GM23338 (cell line): Measurements from ENCODE around the gene BEGAIN. TPM values are rescaled to one million over a fixed set of nuclear protein-coding genes. Genes with fewer than 3 reads are reported as not detected.

Experiments
- ATAC-seq: fragments of 200-7000 bp; cut with Tn5 transposase; 3 replicates; pipeline ENCODE4 v1.9.1; 2020
- DNase-seq: peaks from one replicate; pipeline ENCODE4 v3.0.0-alpha.2; 2015; ENCODE audit warnings: low spot score
- H2AFZ ChIP-seq: fragments of 200-600 bp; sonication (generic); 2 replicates; pipeline ENCODE4 v1.8.0; 2016; ENCODE audit warnings: antibody characterized with exemption, mild to moderate bottlenecking, moderate library complexity
- H3F3A ChIP-seq: fragments of 200-600 bp; sonication (generic); replicated peaks from 2 replicates; pipeline ENCODE4 v1.8.0; 2017; ENCODE audit warnings: antibody characterized with exemption, mixed run types, low read depth
- H3K27ac ChIP-seq: fragments of 200-600 bp; sonication (generic); 2 replicates; pipeline ENCODE4 v1.6.1; 2016; ENCODE audit warnings: low read depth
- H3K27me3 ChIP-seq: fragments of 200-600 bp; sonication (generic); 2 replicates; pipeline ENCODE4 v1.8.0; 2016; ENCODE audit warnings: mild to moderate bottlenecking, mixed run types, moderate library complexity; ENCODE audit not compliant: insufficient read depth
- H3K36me3 ChIP-seq: fragments of 200-600 bp; sonication (generic); 2 replicates; pipeline ENCODE4 v1.8.0; 2016; ENCODE audit warnings: mild to moderate bottlenecking; ENCODE audit not compliant: insufficient read depth
- H3K4me1 ChIP-seq: fragments of 200-600 bp; sonication (generic); 2 replicates; pipeline ENCODE4 v1.8.0; 2016; ENCODE audit warnings: mild to moderate bottlenecking, moderate library complexity; ENCODE audit not compliant: insufficient read depth
- H3K4me2 ChIP-seq: fragments of 200-600 bp; sonication (generic); 2 replicates; pipeline ENCODE4 v1.7.1; 2017; ENCODE audit warnings: mixed run types
- H3K4me3 ChIP-seq: fragments of 200-600 bp; sonication (generic); 2 replicates; pipeline ENCODE4 v1.6.1; 2016; ENCODE audit warnings: mixed run types
- H3K79me2 ChIP-seq: fragments of 200-600 bp; sonication (generic); replicated peaks from 2 replicates; pipeline ENCODE4 v1.8.0; 2017; ENCODE audit warnings: mild to moderate bottlenecking; ENCODE audit not compliant: insufficient read depth
- H3K9me2 ChIP-seq: fragments of 200-600 bp; sonication (generic); 2 replicates; pipeline ENCODE4 v1.8.0; 2017; ENCODE audit not compliant: insufficient read depth
- H4K20me1 ChIP-seq: fragments of 200-600 bp; sonication (generic); replicated peaks from 2 replicates; pipeline ENCODE4 v1.8.0; 2017; ENCODE audit warnings: mild to moderate bottlenecking; ENCODE audit not compliant: insufficient read depth
- H3K27ac Mint-ChIP-seq: 2 replicates; pipeline ENCODE4 v1.8.0; 2020; ENCODE audit warnings: inconsistent platforms, mild to moderate bottlenecking, moderate library complexity, mixed read lengths
- H3K27me3 Mint-ChIP-seq: 3 replicates; pipeline ENCODE4 v1.8.0; 2022; ENCODE audit warnings: low read depth, mild to moderate bottlenecking, moderate library complexity, mixed read lengths, inconsistent platforms; ENCODE audit not compliant: insufficient read depth, poor library complexity
- H3K36me3 Mint-ChIP-seq: 3 replicates; pipeline ENCODE4 v1.8.0; 2021; ENCODE audit warnings: low read depth, mild to moderate bottlenecking, inconsistent platforms, moderate library complexity, mixed read lengths
- H3K4me1 Mint-ChIP-seq: 3 replicates; pipeline ENCODE4 v1.8.0; 2020; ENCODE audit warnings: mild to moderate bottlenecking, inconsistent platforms, mixed read lengths
- H3K4me3 Mint-ChIP-seq: 3 replicates; pipeline ENCODE4 v1.8.0; 2021; ENCODE audit warnings: moderate library complexity, mild to moderate bottlenecking, inconsistent platforms, mixed read lengths
- H3K9me3 Mint-ChIP-seq: 3 replicates; pipeline ENCODE4 v1.8.0; 2020; ENCODE audit warnings: moderate library complexity, mild to moderate bottlenecking, inconsistent platforms, mixed read lengths
- CREB1 ChIP-seq: fragments of 250-450 bp; sonication (Bioruptor Pico); IDR thresholded peaks from 2 replicates; pipeline ENCODE4 v1.5.0; 2020; ENCODE audit warnings: low read depth, mild to moderate bottlenecking, moderate library complexity
- CTCF ChIP-seq, 2 experiments: fragments of 200-600 bp in 1 of 2; sonication (generic) in 1 of 2; conservative IDR thresholded peaks; 2 replicates each; pipeline versions ENCODE4 v1.5.1 to v1.6.1; 2016 to 2017; ENCODE audit warnings: antibody characterized with exemption in 2 of 2, low read depth in 2 of 2, mild to moderate bottlenecking in 2 of 2, moderate library complexity in 1 of 2
- ETS1 ChIP-seq: IDR thresholded peaks from 2 replicates; pipeline ENCODE4 v1.6.1; 2016; ENCODE audit warnings: antibody characterized with exemption
- EZH2 ChIP-seq: fragments of 200-600 bp; sonication (generic); IDR thresholded peaks from one replicate; pipeline ENCODE4 v1.8.0; 2017; ENCODE audit warnings: antibody characterized with exemption, mild to moderate bottlenecking, low read depth; ENCODE audit not compliant: unreplicated experiment
- EZH2phosphoT487 ChIP-seq: fragments of 200-600 bp; sonication (generic); IDR thresholded peaks from one replicate; pipeline ENCODE4 v1.8.1; 2018; ENCODE audit warnings: antibody characterized with exemption; ENCODE audit not compliant: unreplicated experiment
- JUNB ChIP-seq: IDR thresholded peaks from one replicate; pipeline ENCODE4 v1.6.1; 2016; ENCODE audit warnings: antibody characterized with exemption; ENCODE audit not compliant: unreplicated experiment
- NANOG ChIP-seq: IDR thresholded peaks from 2 replicates; pipeline ENCODE4 v1.6.1; 2016; ENCODE audit warnings: antibody characterized with exemption, borderline replicate concordance
- POLR2AphosphoS5 ChIP-seq: IDR thresholded peaks from 2 replicates; pipeline ENCODE4 v1.6.1; 2016; ENCODE audit warnings: antibody characterized with exemption, low read depth
- REST ChIP-seq: IDR thresholded peaks from one replicate; pipeline ENCODE4 v1.6.1; 2018; ENCODE audit warnings: antibody characterized with exemption; ENCODE audit not compliant: unreplicated experiment
- STAT1 ChIP-seq: IDR thresholded peaks from one replicate; pipeline ENCODE4 v1.6.1; 2016; ENCODE audit warnings: antibody characterized with exemption; ENCODE audit not compliant: unreplicated experiment
- ZNF114 ChIP-seq: fragments of 250-450 bp; sonication (Bioruptor Pico); IDR thresholded peaks from 2 replicates; pipeline ENCODE4 v1.5.0; 2020; ENCODE audit warnings: mild to moderate bottlenecking, moderate library complexity
- ZNF331 ChIP-seq: fragments of 250-450 bp; sonication (Bioruptor Pico); IDR thresholded peaks from 2 replicates; pipeline ENCODE4 v1.5.0; 2020; ENCODE audit warnings: low read depth, mild to moderate bottlenecking, moderate library complexity
- ZNF462 ChIP-seq: fragments of 250-450 bp; sonication (Bioruptor Pico); IDR thresholded peaks from 2 replicates; pipeline ENCODE4 v1.5.0; 2020; ENCODE audit warnings: mild to moderate bottlenecking, moderate library complexity
- polyA plus RNA-seq: library from polyadenylated mRNA; unstranded; fragments of >200 nt; fragmentation: Nextera tagmentation; extraction: Ambion mirVana; gene quantifications from 2 replicates; pipeline ENCODE4 v1.2.1, GENCODE V29; 2016
- total RNA-seq: library from RNA; depleted of rRNA; stranded (reverse); fragments of >200 nt; shearing (Covaris generic); gene quantifications from 2 replicates; pipeline ENCODE4 v1.2.3, GENCODE V29; 2014

Gene BEGAIN
- total and polyA plus RNA-seq, 2 experiments from 2014 or later = 0.60 to 2.4 TPM

GRCh38 chr14:100551056-100551455 lies 36.2 kb downstream of the BEGAIN start:
- Mint-ChIP-seq H3K9me3 (no peaks in the 10 kb centered on the region), H3K4me1 (peaks cover 19% of the 10 kb centered on the region), H3K27me3 (peaks cover 11% of the 10 kb centered on the region), H3K27ac (no peak overlapping the region), H3K4me3 (no peak overlapping the region), H3K36me3 (no peaks in the 10 kb centered on the region)
- Histone ChIP-seq H3K4me1 (peaks cover 10% of the 10 kb centered on the region; the same call in 1 of the 2 replicates), H2AFZ (no peak overlapping the region), H3K4me3 (no peak overlapping the region), H3K9me2 (no peaks in the 10 kb centered on the region), H3F3A (no peaks in the 10 kb centered on the region), H3K79me2 (no peaks in the 10 kb centered on the region), H3K36me3 (no peaks in the 10 kb centered on the region), H3K27me3 (no peaks in the 10 kb centered on the region), H4K20me1 (no peaks in the 10 kb centered on the region), H3K4me2 (no peak overlapping the region), H3K27ac (no peak overlapping the region)
- DNase-seq (no peak), ATAC-seq (no peak)
- TF ChIP-seq ZNF114 (no peak), EZH2 (no peak), POLR2AphosphoS5 (no peak), ZNF331 (no peak), ZNF462 (CRISPR knock-in tag) (no peak), NANOG (no peak), CTCF (conservative IDR thresholded peaks at IDR 0.05; ENCODE audit: low read depth in 2 of 2) (no peak), EZH2phosphoT487 (no peak), REST (no peak), STAT1 (no peak), JUNB (no peak), CREB1 (no peak), ETS1 (no peak)
